H1 (cell line): ENCODE measurements around the gene MCC. TPM values are rescaled to one million over a fixed set of nuclear protein-coding genes. Genes with fewer than 3 reads are reported as not detected.

ENCODE experiments used
- CHD1 ChIP-seq: IDR thresholded peaks from 2 replicates; pipeline ENCODE4 v1.6.1; 2012; ENCODE audit warnings: low read depth, low read length, improper control_type of control experiment
- CHD2 ChIP-seq: IDR thresholded peaks from 2 replicates; pipeline ENCODE4 v1.6.1; 2012; ENCODE audit warnings: low read length, improper control_type of control experiment
- EGR1 ChIP-seq: IDR thresholded peaks from 2 replicates; pipeline ENCODE4 v1.6.1; 2011; ENCODE audit warnings: low read depth, low read length, borderline replicate concordance
- EZH2 ChIP-seq: fragments of 200-600 bp; sonication (generic); IDR thresholded peaks from 2 replicates; pipeline ENCODE4 v1.7.1; 2012; ENCODE audit warnings: low read depth, mild to moderate bottlenecking, moderate library complexity, low read length, inconsistent platforms; ENCODE audit not compliant: severe bottlenecking
- RBBP5 ChIP-seq: IDR thresholded peaks from 2 replicates; pipeline ENCODE4 v1.7.1; 2012; ENCODE audit warnings: low read depth, mild to moderate bottlenecking, inconsistent platforms, low read length, moderate library complexity, borderline replicate concordance
- RXRA ChIP-seq: IDR thresholded peaks from 2 replicates; pipeline ENCODE4 v1.6.1; 2011; ENCODE audit warnings: low read depth, mild to moderate bottlenecking, low read length, moderate library complexity; ENCODE audit not compliant: insufficient read depth
- SAP30 ChIP-seq: fragments of 300-600 bp; sonication (generic); IDR thresholded peaks from 2 replicates; pipeline ENCODE4 v1.7.1; 2012; ENCODE audit warnings: low read length, moderate library complexity, mild to moderate bottlenecking, inconsistent platforms; ENCODE audit not compliant: insufficient read depth, insufficient replicate concordance
- SRF ChIP-seq: IDR thresholded peaks from 2 replicates; pipeline ENCODE4 v1.6.1; 2011; ENCODE audit warnings: mild to moderate bottlenecking, low read depth, low read length, moderate library complexity
- polyA plus RNA-seq, 7 experiments: library from polyadenylated mRNA; depleted of rRNA in 3 of 7; stranded (reverse) in 5 of 7; unstranded in 2 of 7; fragments of >200 nt in 5 of 7; fragments of 200-250 nt in 2 of 7; gene quantifications; 1 replicate in 5 of 7; 2 replicates in 1 of 7; 4 replicates in 1 of 7; pipeline versions ENCODE4 v1.2.1 to v1.2.3, GENCODE V29; 2011 to 2013; ENCODE audit warnings: missing spikeins in 2 of 7, mixed read lengths in 2 of 7
- total RNA-seq: library from RNA; stranded (reverse); fragmentation: NEBNext Ultra II Directional; extraction: Animal tissue kit (Norgen Biotek cat#: 25700); gene quantifications from 2 replicates; pipeline ENCODE4 v1.2.1, GENCODE V29; 2021
- TF ChIP-seq, protein P1 (sequence below): fragments of 300-600 bp; sonication (generic); IDR thresholded peaks from 2 replicates; pipeline ENCODE4 v1.7.1; 2012; ENCODE audit warnings: low read length, moderate library complexity, mild to moderate bottlenecking, inconsistent platforms; ENCODE audit not compliant: insufficient replicate concordance
- TF ChIP-seq, protein P2 (sequence below): IDR thresholded peaks from 2 replicates; pipeline ENCODE4 v1.6.1; 2012; ENCODE audit warnings: inconsistent platforms

Gene MCC
- total and polyA plus RNA-seq, 2 of the 8 experiments (the other 6 are each of a cell fraction or from before 2014, with no cell fraction given) = 2.6 to 18.3 TPM

DNA sequence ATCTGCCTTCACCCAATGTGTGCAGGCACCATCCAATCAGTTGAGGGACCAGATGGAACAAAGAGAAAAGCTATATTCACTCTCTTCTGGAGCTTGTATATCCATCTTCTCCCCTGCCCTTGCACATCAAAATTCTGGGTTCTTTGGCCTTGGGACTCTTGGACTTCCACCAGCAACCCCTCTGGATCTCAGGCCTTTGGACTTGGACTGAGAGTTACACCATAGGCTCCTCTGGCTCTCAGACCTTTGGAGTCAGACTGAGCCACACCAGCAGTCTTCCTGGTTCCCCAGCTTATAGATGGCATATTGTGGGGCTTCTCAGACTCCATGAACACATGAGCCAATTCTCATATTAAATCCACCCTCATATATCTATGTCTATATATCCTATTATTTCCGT is 126.6 kb downstream of the MCC start (continued):
- TF ChIP-seq, protein P1, sequence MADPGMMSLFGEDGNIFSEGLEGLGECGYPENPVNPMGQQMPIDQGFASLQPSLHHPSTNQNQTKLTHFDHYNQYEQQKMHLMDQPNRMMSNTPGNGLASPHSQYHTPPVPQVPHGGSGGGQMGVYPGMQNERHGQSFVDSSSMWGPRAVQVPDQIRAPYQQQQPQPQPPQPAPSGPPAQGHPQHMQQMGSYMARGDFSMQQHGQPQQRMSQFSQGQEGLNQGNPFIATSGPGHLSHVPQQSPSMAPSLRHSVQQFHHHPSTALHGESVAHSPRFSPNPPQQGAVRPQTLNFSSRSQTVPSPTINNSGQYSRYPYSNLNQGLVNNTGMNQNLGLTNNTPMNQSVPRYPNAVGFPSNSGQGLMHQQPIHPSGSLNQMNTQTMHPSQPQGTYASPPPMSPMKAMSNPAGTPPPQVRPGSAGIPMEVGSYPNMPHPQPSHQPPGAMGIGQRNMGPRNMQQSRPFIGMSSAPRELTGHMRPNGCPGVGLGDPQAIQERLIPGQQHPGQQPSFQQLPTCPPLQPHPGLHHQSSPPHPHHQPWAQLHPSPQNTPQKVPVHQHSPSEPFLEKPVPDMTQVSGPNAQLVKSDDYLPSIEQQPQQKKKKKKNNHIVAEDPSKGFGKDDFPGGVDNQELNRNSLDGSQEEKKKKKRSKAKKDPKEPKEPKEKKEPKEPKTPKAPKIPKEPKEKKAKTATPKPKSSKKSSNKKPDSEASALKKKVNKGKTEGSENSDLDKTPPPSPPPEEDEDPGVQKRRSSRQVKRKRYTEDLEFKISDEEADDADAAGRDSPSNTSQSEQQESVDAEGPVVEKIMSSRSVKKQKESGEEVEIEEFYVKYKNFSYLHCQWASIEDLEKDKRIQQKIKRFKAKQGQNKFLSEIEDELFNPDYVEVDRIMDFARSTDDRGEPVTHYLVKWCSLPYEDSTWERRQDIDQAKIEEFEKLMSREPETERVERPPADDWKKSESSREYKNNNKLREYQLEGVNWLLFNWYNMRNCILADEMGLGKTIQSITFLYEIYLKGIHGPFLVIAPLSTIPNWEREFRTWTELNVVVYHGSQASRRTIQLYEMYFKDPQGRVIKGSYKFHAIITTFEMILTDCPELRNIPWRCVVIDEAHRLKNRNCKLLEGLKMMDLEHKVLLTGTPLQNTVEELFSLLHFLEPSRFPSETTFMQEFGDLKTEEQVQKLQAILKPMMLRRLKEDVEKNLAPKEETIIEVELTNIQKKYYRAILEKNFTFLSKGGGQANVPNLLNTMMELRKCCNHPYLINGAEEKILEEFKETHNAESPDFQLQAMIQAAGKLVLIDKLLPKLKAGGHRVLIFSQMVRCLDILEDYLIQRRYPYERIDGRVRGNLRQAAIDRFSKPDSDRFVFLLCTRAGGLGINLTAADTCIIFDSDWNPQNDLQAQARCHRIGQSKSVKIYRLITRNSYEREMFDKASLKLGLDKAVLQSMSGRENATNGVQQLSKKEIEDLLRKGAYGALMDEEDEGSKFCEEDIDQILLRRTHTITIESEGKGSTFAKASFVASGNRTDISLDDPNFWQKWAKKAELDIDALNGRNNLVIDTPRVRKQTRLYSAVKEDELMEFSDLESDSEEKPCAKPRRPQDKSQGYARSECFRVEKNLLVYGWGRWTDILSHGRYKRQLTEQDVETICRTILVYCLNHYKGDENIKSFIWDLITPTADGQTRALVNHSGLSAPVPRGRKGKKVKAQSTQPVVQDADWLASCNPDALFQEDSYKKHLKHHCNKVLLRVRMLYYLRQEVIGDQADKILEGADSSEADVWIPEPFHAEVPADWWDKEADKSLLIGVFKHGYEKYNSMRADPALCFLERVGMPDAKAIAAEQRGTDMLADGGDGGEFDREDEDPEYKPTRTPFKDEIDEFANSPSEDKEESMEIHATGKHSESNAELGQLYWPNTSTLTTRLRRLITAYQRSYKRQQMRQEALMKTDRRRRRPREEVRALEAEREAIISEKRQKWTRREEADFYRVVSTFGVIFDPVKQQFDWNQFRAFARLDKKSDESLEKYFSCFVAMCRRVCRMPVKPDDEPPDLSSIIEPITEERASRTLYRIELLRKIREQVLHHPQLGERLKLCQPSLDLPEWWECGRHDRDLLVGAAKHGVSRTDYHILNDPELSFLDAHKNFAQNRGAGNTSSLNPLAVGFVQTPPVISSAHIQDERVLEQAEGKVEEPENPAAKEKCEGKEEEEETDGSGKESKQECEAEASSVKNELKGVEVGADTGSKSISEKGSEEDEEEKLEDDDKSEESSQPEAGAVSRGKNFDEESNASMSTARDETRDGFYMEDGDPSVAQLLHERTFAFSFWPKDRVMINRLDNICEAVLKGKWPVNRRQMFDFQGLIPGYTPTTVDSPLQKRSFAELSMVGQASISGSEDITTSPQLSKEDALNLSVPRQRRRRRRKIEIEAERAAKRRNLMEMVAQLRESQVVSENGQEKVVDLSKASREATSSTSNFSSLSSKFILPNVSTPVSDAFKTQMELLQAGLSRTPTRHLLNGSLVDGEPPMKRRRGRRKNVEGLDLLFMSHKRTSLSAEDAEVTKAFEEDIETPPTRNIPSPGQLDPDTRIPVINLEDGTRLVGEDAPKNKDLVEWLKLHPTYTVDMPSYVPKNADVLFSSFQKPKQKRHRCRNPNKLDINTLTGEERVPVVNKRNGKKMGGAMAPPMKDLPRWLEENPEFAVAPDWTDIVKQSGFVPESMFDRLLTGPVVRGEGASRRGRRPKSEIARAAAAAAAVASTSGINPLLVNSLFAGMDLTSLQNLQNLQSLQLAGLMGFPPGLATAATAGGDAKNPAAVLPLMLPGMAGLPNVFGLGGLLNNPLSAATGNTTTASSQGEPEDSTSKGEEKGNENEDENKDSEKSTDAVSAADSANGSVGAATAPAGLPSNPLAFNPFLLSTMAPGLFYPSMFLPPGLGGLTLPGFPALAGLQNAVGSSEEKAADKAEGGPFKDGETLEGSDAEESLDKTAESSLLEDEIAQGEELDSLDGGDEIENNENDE = no peak
- TF ChIP-seq RBBP5 = no peak
- no peak for TF ChIP-seq CHD2
- no peak for TF ChIP-seq CHD1
- no peak for TF ChIP-seq SAP30
- TF ChIP-seq, protein P2, sequence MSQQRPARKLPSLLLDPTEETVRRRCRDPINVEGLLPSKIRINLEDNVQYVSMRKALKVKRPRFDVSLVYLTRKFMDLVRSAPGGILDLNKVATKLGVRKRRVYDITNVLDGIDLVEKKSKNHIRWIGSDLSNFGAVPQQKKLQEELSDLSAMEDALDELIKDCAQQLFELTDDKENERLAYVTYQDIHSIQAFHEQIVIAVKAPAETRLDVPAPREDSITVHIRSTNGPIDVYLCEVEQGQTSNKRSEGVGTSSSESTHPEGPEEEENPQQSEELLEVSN = no peak
- no peak for TF ChIP-seq EGR1
- TF ChIP-seq RXRA = no peak
- TF ChIP-seq EZH2 = no peak
- TF ChIP-seq SRF = no peak
